ENCODE measurements around the gene LONRF2.

The LONRF2 gene

DNA sequence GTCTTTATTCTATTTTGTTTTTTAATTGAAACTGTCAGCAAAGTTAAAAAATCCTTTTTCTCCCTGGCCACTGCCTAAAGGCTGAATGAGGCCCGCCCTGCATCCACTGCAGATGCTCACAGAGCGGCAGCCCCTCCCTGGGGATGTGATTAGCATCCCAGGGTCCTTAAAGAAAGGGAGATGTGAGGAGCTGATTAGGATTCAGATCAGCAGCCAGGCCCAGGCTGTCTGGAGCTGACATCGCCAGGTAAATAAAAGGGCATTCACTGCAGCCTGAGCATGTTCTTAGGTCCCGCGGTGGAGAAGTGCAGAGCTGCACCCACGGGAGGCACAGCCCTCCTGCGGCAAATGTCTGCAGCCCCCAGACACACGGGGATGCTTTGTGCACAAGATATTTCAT, 83.8 kb downstream of the LONRF2 start:
- Histone ChIP-seq H3K4me1 (ENCODE audit: control insufficient read depth, insufficient read depth, low read length, poor library complexity, severe bottlenecking) (peaks cover 9% of the 10 kb centered on the region), H3K36me3 (ENCODE audit: control insufficient read depth, insufficient read depth, low read length) (no peaks in the 10 kb centered on the region), H3K27me3 (replicated peaks; ENCODE audit: control insufficient read depth, insufficient read depth, low read length, poor library complexity, severe bottlenecking) (no peaks in the 10 kb centered on the region), H3K27ac (ENCODE audit: insufficient read depth, low read length, poor library complexity, severe bottlenecking) (no peak overlapping the region), H3K9me3 (ENCODE audit: control insufficient read depth, low read length) (no peaks in the 10 kb centered on the region), H3K4me3 (ENCODE audit: insufficient read depth, low read depth, low read length, poor library complexity, severe bottlenecking) (no peak overlapping the region)
- DNase-seq = no peak

DNA sequence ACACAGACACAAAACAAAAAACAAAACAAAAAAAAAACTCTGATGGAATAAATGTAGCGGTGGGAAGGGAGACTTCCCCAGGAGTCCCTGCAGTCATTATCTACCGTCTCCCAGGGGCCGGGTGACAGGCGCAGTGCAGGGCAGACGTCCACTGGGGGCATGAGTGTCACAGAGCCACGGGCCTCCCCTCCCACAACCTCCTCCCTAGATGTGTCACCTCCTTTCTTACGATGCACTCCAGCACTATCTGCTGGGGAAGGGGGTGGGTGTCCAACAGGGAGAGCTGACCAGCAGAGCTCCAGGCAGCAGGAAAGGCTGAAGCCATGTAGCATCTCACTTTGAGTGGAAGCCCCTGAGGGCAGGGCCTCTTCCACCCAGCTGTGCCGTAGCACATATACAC, 84.5 kb downstream of the LONRF2 start:
- no peak overlapping the region for H3K4me3 ChIP-seq (ENCODE audit: insufficient read depth, low read depth, low read length, poor library complexity, severe bottlenecking)
- no peaks in the 10 kb centered on the region for H3K36me3 ChIP-seq (ENCODE audit: control insufficient read depth, insufficient read depth, low read length)
- H3K4me1 ChIP-seq (ENCODE audit: control insufficient read depth, insufficient read depth, low read length, poor library complexity, severe bottlenecking) = peaks cover 9% of the 10 kb centered on the region
- H3K27me3 ChIP-seq (replicated peaks; ENCODE audit: control insufficient read depth, insufficient read depth, low read length, poor library complexity, severe bottlenecking) = no peaks in the 10 kb centered on the region
- H3K27ac ChIP-seq (ENCODE audit: insufficient read depth, low read length, poor library complexity, severe bottlenecking) = no peak overlapping the region
- no peaks in the 10 kb centered on the region for H3K9me3 ChIP-seq (ENCODE audit: control insufficient read depth, low read length)
- DNase-seq = no peak

DNA sequence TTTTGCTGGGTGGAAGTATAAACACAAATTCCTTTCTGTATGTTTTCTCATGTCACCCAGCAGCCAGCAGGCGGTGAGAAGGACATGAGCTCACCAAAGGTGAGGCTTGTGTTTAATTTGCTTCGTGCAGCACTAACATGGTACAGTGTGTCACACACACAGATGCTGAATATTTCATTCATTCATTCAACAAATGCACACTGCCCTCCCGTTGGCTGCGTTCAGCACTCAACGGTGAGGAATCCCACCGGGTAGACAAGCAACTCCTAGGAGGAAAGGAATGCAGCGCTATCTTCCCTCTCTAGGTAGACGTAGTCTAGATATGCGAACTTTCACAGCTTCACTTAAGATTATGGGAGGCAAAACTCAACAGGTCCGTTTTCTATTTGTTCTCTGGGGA, 85.1 kb downstream of the LONRF2 start:
- H3K4me3 ChIP-seq (ENCODE audit: insufficient read depth, low read depth, low read length, poor library complexity, severe bottlenecking) = no peak overlapping the region
- no peaks in the 10 kb centered on the region for H3K9me3 ChIP-seq (ENCODE audit: control insufficient read depth, low read length)
- no peak overlapping the region for H3K27ac ChIP-seq (ENCODE audit: insufficient read depth, low read length, poor library complexity, severe bottlenecking)
- no peaks in the 10 kb centered on the region for H3K36me3 ChIP-seq (ENCODE audit: control insufficient read depth, insufficient read depth, low read length)
- no peak for DNase-seq
- H3K27me3 ChIP-seq (replicated peaks; ENCODE audit: control insufficient read depth, insufficient read depth, low read length, poor library complexity, severe bottlenecking) = no peaks in the 10 kb centered on the region
- peaks cover 9% of the 10 kb centered on the region for H3K4me1 ChIP-seq (ENCODE audit: control insufficient read depth, insufficient read depth, low read length, poor library complexity, severe bottlenecking)

DNA sequence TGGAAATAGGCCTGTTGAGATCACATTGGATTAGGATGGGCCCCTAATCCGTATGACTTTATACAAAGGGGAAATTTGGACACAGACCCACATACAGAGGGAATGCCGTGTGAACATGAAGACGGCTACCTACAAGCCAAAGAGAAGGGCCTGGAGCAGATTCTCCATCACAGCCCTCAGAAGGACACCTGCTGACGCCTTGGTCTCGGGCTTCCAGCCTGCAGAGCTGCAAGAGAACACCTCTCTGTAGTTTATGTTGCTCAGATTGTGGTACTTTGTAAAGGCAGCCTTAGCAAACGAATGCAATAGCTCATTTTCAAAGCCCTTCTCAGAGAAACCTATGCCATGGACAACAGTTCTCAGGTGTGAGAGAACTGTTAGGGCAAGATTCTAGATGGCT, 86.1 kb downstream of the LONRF2 start:
- H3K4me1 ChIP-seq (ENCODE audit: control insufficient read depth, insufficient read depth, low read length, poor library complexity, severe bottlenecking) = peaks cover 9% of the 10 kb centered on the region
- DNase-seq = no peak
- no peaks in the 10 kb centered on the region for H3K9me3 ChIP-seq (ENCODE audit: control insufficient read depth, low read length)
- H3K4me3 ChIP-seq (ENCODE audit: insufficient read depth, low read depth, low read length, poor library complexity, severe bottlenecking) = no peak overlapping the region
- no peaks in the 10 kb centered on the region for H3K27me3 ChIP-seq (replicated peaks; ENCODE audit: control insufficient read depth, insufficient read depth, low read length, poor library complexity, severe bottlenecking)
- no peaks in the 10 kb centered on the region for H3K36me3 ChIP-seq (ENCODE audit: control insufficient read depth, insufficient read depth, low read length)
- H3K27ac ChIP-seq (ENCODE audit: insufficient read depth, low read length, poor library complexity, severe bottlenecking) = no peak overlapping the region

DNA sequence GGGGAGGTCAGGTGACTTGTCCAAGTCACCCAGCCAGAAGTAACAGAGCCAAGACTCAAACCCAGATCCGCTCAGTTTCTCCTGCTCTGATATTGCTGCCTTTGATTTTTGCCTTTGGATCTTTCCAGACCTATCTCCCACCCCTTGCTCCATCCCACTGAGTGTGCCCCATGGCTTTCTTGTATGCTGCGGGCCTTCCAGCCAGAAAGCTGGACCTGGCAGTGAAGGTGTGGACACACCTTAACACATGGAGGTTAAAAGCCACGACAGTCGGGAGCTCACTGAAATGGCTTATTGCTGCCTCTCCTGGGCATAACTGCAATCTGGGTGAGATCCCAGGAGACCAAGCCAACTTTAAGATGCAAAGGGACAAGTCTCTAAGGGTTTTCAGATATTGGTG, 86.7 kb downstream of the LONRF2 start:
- no peak overlapping the region for H3K4me3 ChIP-seq (ENCODE audit: insufficient read depth, low read depth, low read length, poor library complexity, severe bottlenecking)
- no peaks in the 10 kb centered on the region for H3K36me3 ChIP-seq (ENCODE audit: control insufficient read depth, insufficient read depth, low read length)
- peaks cover 9% of the 10 kb centered on the region for H3K4me1 ChIP-seq (ENCODE audit: control insufficient read depth, insufficient read depth, low read length, poor library complexity, severe bottlenecking)
- no peak overlapping the region for H3K27ac ChIP-seq (ENCODE audit: insufficient read depth, low read length, poor library complexity, severe bottlenecking)
- H3K9me3 ChIP-seq (ENCODE audit: control insufficient read depth, low read length) = no peaks in the 10 kb centered on the region
- no peak for DNase-seq
- no peaks in the 10 kb centered on the region for H3K27me3 ChIP-seq (replicated peaks; ENCODE audit: control insufficient read depth, insufficient read depth, low read length, poor library complexity, severe bottlenecking)

DNA sequence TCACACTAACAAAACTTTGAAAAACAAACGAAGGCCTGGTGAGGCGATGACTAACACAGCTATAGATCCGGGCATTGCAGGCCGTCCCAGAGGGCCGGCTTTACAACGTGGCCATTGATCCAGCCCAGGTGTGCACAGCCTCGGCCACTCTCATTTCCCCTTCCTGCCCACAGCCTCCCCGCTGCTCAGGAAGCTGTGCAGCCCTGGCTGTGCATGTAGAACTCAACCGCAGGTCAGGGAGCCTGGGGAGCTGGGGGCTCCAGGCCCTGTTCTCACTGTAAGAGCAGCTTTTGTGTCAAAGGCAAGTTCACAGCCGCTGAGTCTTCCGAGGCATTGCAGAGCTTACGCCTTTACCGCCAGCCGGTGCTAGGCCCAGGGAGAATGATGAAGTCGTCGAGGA, 87.2 kb downstream of the LONRF2 start:
- H3K27ac ChIP-seq (ENCODE audit: insufficient read depth, low read length, poor library complexity, severe bottlenecking) = peak overlapping the region; percentile 4
- no peaks in the 10 kb centered on the region for H3K27me3 ChIP-seq (replicated peaks; ENCODE audit: control insufficient read depth, insufficient read depth, low read length, poor library complexity, severe bottlenecking)
- DNase-seq = peak; percentile 9 to 25 (median 15)
- peaks cover 9% of the 10 kb centered on the region for H3K4me1 ChIP-seq (ENCODE audit: control insufficient read depth, insufficient read depth, low read length, poor library complexity, severe bottlenecking)
- no peak overlapping the region for H3K4me3 ChIP-seq (ENCODE audit: insufficient read depth, low read depth, low read length, poor library complexity, severe bottlenecking)
- no peaks in the 10 kb centered on the region for H3K36me3 ChIP-seq (ENCODE audit: control insufficient read depth, insufficient read depth, low read length)
- no peaks in the 10 kb centered on the region for H3K9me3 ChIP-seq (ENCODE audit: control insufficient read depth, low read length)

DNA sequence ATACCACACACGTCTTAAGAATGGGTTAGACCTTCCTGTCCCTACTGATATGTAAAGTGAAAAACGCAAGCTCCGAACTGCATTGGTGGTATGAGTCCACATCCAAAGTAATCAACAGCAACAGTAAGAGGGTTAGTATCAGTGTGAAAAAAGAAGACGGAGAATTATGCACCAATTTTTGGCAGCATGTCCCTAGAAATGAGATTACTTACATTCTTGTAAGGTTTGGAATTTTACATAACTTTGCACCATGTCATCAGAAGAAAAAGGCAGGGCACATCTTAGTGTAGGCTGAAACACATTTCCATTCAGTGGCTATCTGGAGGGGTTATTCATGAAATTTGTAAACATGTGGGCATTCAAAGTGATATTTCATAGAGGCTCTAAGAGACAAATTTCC, 88.2 kb downstream of the LONRF2 start:
- Histone ChIP-seq H3K4me1 (ENCODE audit: control insufficient read depth, insufficient read depth, low read length, poor library complexity, severe bottlenecking) (peaks cover 9% of the 10 kb centered on the region), H3K9me3 (ENCODE audit: control insufficient read depth, low read length) (no peaks in the 10 kb centered on the region), H3K27me3 (replicated peaks; ENCODE audit: control insufficient read depth, insufficient read depth, low read length, poor library complexity, severe bottlenecking) (no peaks in the 10 kb centered on the region), H3K27ac (ENCODE audit: insufficient read depth, low read length, poor library complexity, severe bottlenecking) (no peak overlapping the region), H3K36me3 (ENCODE audit: control insufficient read depth, insufficient read depth, low read length) (no peaks in the 10 kb centered on the region), H3K4me3 (ENCODE audit: insufficient read depth, low read depth, low read length, poor library complexity, severe bottlenecking) (no peak overlapping the region)
- no peak for DNase-seq

DNA sequence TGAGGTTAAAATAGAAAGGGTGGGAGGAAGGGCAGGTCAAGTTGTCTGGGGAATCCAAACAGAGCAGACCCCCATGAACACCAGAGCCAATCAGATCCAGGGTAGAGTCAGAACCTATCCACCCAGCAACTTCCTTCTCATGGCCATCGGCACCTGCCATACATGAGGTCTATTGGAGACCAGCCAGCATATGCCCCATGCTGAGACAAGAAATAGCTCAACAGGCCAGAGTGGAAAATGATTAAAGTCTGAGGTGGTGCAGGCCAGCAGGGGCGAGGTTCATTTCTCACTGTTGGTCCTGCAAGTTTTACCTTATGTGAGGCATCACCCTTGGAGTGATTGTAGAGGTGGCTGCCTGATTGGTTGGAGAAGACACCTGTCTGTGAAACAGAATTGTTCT, 89.2 kb downstream of the LONRF2 start:
- H3K9me3 ChIP-seq (ENCODE audit: control insufficient read depth, low read length) = no peaks in the 10 kb centered on the region
- no peak overlapping the region for H3K27ac ChIP-seq (ENCODE audit: insufficient read depth, low read length, poor library complexity, severe bottlenecking)
- H3K4me3 ChIP-seq (ENCODE audit: insufficient read depth, low read depth, low read length, poor library complexity, severe bottlenecking) = no peak overlapping the region
- no peaks in the 10 kb centered on the region for H3K36me3 ChIP-seq (ENCODE audit: control insufficient read depth, insufficient read depth, low read length)
- H3K4me1 ChIP-seq (ENCODE audit: control insufficient read depth, insufficient read depth, low read length, poor library complexity, severe bottlenecking) = peaks cover 9% of the 10 kb centered on the region
- no peak for DNase-seq
- no peaks in the 10 kb centered on the region for H3K27me3 ChIP-seq (replicated peaks; ENCODE audit: control insufficient read depth, insufficient read depth, low read length, poor library complexity, severe bottlenecking)

DNA sequence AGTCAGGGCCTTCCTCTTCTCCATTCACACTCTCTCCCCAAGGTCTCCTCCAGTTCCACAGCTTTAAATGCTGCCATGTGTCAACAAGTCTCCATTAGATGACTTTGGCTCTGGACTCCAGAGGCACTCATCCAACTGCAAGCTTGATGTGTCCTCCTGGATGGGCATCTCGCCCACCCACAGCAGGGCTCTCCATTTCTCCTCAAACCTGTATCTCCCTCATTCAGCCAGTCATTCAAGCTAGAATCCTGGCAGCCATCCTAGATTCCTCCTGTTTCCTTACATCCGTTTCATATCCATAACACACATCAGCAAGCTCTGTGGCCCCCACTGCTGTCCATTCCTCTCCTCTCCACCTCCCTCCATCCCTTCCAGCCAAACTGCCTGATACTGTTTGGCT, 91.5 kb downstream of the LONRF2 start:
- H3K36me3 ChIP-seq (ENCODE audit: control insufficient read depth, insufficient read depth, low read length) = no peaks in the 10 kb centered on the region
- H3K27ac ChIP-seq (ENCODE audit: insufficient read depth, low read length, poor library complexity, severe bottlenecking) = no peak overlapping the region
- H3K27me3 ChIP-seq (replicated peaks; ENCODE audit: control insufficient read depth, insufficient read depth, low read length, poor library complexity, severe bottlenecking) = no peaks in the 10 kb centered on the region
- no peak for DNase-seq
- no peaks in the 10 kb centered on the region for H3K9me3 ChIP-seq (ENCODE audit: control insufficient read depth, low read length)
- no peak overlapping the region for H3K4me3 ChIP-seq (ENCODE audit: insufficient read depth, low read depth, low read length, poor library complexity, severe bottlenecking)
- H3K4me1 ChIP-seq (ENCODE audit: control insufficient read depth, insufficient read depth, low read length, poor library complexity, severe bottlenecking) = peaks cover 7% of the 10 kb centered on the region

DNA sequence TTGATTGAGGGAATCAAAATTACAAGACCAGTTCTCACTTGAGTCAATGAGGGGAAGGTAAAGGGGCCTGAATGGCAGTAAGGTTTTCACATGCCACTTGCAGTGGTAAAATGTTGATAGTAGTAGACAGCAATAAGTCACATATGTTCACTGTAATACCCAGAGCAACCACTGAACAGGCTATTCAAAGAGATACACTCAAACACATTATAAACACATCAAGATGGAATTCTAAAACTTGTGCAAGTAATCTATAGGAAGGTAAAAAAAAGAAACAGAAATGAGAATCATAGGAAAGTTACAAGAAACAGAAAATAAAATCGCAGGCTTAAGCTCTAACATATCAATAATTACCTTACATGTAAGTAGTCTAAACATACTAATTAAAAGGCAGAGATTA, 93.3 kb downstream of the LONRF2 start:
- no peaks in the 10 kb centered on the region for H3K27me3 ChIP-seq (replicated peaks; ENCODE audit: control insufficient read depth, insufficient read depth, low read length, poor library complexity, severe bottlenecking)
- no peaks in the 10 kb centered on the region for H3K36me3 ChIP-seq (ENCODE audit: control insufficient read depth, insufficient read depth, low read length)
- H3K4me1 ChIP-seq (ENCODE audit: control insufficient read depth, insufficient read depth, low read length, poor library complexity, severe bottlenecking) = no peaks in the 10 kb centered on the region
- H3K9me3 ChIP-seq (ENCODE audit: control insufficient read depth, low read length) = no peaks in the 10 kb centered on the region
- H3K4me3 ChIP-seq (ENCODE audit: insufficient read depth, low read depth, low read length, poor library complexity, severe bottlenecking) = no peak overlapping the region
- H3K27ac ChIP-seq (ENCODE audit: insufficient read depth, low read length, poor library complexity, severe bottlenecking) = no peak overlapping the region
- DNase-seq = no peak

DNA sequence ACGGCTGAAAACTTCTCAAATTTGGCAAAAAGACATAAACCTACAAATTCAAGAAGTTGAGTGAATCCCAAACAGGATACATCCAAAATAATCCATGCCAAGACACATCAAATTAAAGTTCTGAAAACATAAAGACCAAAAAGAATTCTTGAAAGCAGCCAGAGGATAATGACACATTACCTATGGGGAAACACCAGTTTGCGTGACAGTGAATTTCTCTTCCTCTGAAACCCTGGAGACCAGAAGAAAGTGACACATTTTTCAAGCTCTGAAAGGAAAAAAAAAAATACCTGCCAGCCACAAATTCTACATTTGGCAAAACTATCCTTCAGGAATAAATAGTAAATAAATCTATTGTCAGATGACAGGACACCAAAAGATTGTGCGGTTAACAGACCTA, 93.9 kb downstream of the LONRF2 start:
- H3K4me3 ChIP-seq (ENCODE audit: insufficient read depth, low read depth, low read length, poor library complexity, severe bottlenecking) = no peak overlapping the region
- no peaks in the 10 kb centered on the region for H3K9me3 ChIP-seq (ENCODE audit: control insufficient read depth, low read length)
- H3K4me1 ChIP-seq (ENCODE audit: control insufficient read depth, insufficient read depth, low read length, poor library complexity, severe bottlenecking) = no peaks in the 10 kb centered on the region
- DNase-seq = no peak
- H3K27ac ChIP-seq (ENCODE audit: insufficient read depth, low read length, poor library complexity, severe bottlenecking) = no peak overlapping the region
- no peaks in the 10 kb centered on the region for H3K27me3 ChIP-seq (replicated peaks; ENCODE audit: control insufficient read depth, insufficient read depth, low read length, poor library complexity, severe bottlenecking)
- H3K36me3 ChIP-seq (ENCODE audit: control insufficient read depth, insufficient read depth, low read length) = no peaks in the 10 kb centered on the region
